ENCODE data around the gene RNF212.
A peak's percentile ranks its signal among the peaks of the same experiment; 100 is the strongest.
"Not testable (repeated sequence)": the region's sequence is repeated elsewhere in the genome, so short reads cannot be mapped to it uniquely, and the experiment has no call there.

RNF212 gene

GRCh38 chr4:1137063-1137776, 23.9 kb upstream of the RNF212 start:
- no peak for FAIRE-seq
- no peak for DNase-seq (ENCODE audit: insufficient read length, low spot score)
- no peak for TF ChIP-seq CTCF (IDR thresholded peaks at IDR 0.05; ENCODE audit: insufficient read depth, missing control alignments)

GRCh38 chr4:1136048-1136447, 22.7 kb upstream of the RNF212 start:
- TF ChIP-seq CTCF (IDR thresholded peaks at IDR 0.05; ENCODE audit: insufficient read depth, missing control alignments), result no peak
- FAIRE-seq (no peak), DNase-seq (ENCODE audit: insufficient read length, low spot score) (no peak)

GRCh38 chr4:1133033-1133432, 19.7 kb upstream of the RNF212 start:
- DNase-seq (ENCODE audit: insufficient read length, low spot score) (no peak), FAIRE-seq (no peak)
- TF ChIP-seq CTCF (IDR thresholded peaks at IDR 0.05; ENCODE audit: insufficient read depth, missing control alignments), result no peak

GRCh38 chr4:1130316-1131186, 17.2 kb upstream of the RNF212 start:
- FAIRE-seq (peak; percentile 44), DNase-seq (ENCODE audit: insufficient read length, low spot score) (no peak)
- peak; percentile 99 for TF ChIP-seq CTCF (IDR thresholded peaks at IDR 0.05; ENCODE audit: insufficient read depth, missing control alignments)

GRCh38 chr4:1126506-1126905, 13.1 kb upstream of the RNF212 start:
- no peak for TF ChIP-seq CTCF (IDR thresholded peaks at IDR 0.05; ENCODE audit: insufficient read depth, missing control alignments)
- FAIRE-seq (no peak), DNase-seq (ENCODE audit: insufficient read length, low spot score) (no peak)

GRCh38 chr4:1125466-1125865, 12.1 kb upstream of the RNF212 start:
- DNase-seq (ENCODE audit: insufficient read length, low spot score); FAIRE-seq: not testable (repeated sequence)

GRCh38 chr4:1124818-1125217, 11.5 kb upstream of the RNF212 start:
- TF ChIP-seq CTCF (IDR thresholded peaks at IDR 0.05; ENCODE audit: insufficient read depth, missing control alignments), result no peak

More at GRCh38 chr4:1124818-1125217, 11.5 kb upstream of the RNF212 start:
- DNase-seq (ENCODE audit: insufficient read length, low spot score) (no peak), FAIRE-seq (no peak)

Data from D721Med (cell line).